HepG2 (cell line): ENCODE results near the gene ESRP2. TPM values are rescaled to one million over a fixed set of nuclear protein-coding genes. Genes with fewer than 3 reads are reported as not detected.
A peak's percentile ranks its signal among the peaks of the same experiment; 100 is the strongest.

Experiments used
- BCL3 ChIP-seq: sonication (generic); formaldehyde crosslinking; IDR thresholded peaks from 2 replicates; pipeline ENCODE4 v1.5.1; 2020; ENCODE audit warnings: mild to moderate bottlenecking, missing genetic modification reagents, moderate library complexity
- FOXK2 ChIP-seq: fragments of 450-650 bp; IDR thresholded peaks from 2 replicates; pipeline ENCODE4 v1.6.1; 2016
- HES4 ChIP-seq: sonication (generic); formaldehyde crosslinking; IDR thresholded peaks from 2 replicates; pipeline ENCODE4 v1.9.0; 2021; ENCODE audit warnings: mild to moderate bottlenecking, missing genetic modification reagents, borderline replicate concordance
- KAT7 ChIP-seq: IDR thresholded peaks from 2 replicates; pipeline ENCODE4 v1.6.1; 2018; ENCODE audit warnings: borderline replicate concordance, missing compliant biosample characterization
- KLF12 ChIP-seq: sonication (generic); formaldehyde crosslinking; IDR thresholded peaks from 2 replicates; pipeline ENCODE4 v1.4.0; 2020; ENCODE audit warnings: missing genetic modification reagents, borderline replicate concordance
- PATZ1 ChIP-seq: sonication (generic); formaldehyde crosslinking; IDR thresholded peaks from 2 replicates; pipeline ENCODE4 v1.4.0; 2020; ENCODE audit warnings: missing genetic modification reagents
- POGZ ChIP-seq: sonication (generic); formaldehyde crosslinking; IDR thresholded peaks from 2 replicates; pipeline ENCODE4 v1.4.0; 2020; ENCODE audit warnings: mild to moderate bottlenecking, missing genetic modification reagents
- POLR2A ChIP-seq, 2 experiments: IDR thresholded peaks; 2 replicates each; pipeline ENCODE4 v1.6.1; 2011; ENCODE audit warnings: low read depth in 2 of 2, low read length in 2 of 2, mild to moderate bottlenecking in 1 of 2, moderate library complexity in 1 of 2; ENCODE audit not compliant: insufficient read depth in 1 of 2
- PRDM15 ChIP-seq: sonication (generic); formaldehyde crosslinking; IDR thresholded peaks from 2 replicates; pipeline ENCODE4 v1.4.0; 2020; ENCODE audit warnings: missing genetic modification reagents
- TOE1 ChIP-seq: sonication (generic); formaldehyde crosslinking; IDR thresholded peaks from 2 replicates; pipeline ENCODE4 v1.4.0; 2020; ENCODE audit warnings: mild to moderate bottlenecking, missing genetic modification reagents
- YY1 ChIP-seq: IDR thresholded peaks from 2 replicates; pipeline ENCODE4 v1.6.1; 2011; ENCODE audit warnings: low read length, low read depth, moderate library complexity, mild to moderate bottlenecking; ENCODE audit not compliant: insufficient read depth, insufficient replicate concordance
- ZFP41 ChIP-seq: sonication (generic); formaldehyde crosslinking; IDR thresholded peaks from 2 replicates; pipeline ENCODE4 v1.4.0; 2020; ENCODE audit warnings: mild to moderate bottlenecking, missing genetic modification reagents, borderline replicate concordance
- ZNF12 ChIP-seq: sonication (generic); formaldehyde crosslinking; IDR thresholded peaks from 2 replicates; pipeline ENCODE4 v1.5.0; 2020; ENCODE audit warnings: missing genetic modification reagents
- ZNF646 ChIP-seq: sonication (generic); formaldehyde crosslinking; IDR thresholded peaks from 2 replicates; pipeline ENCODE4 v1.9.0; 2021; ENCODE audit warnings: mild to moderate bottlenecking, missing genetic modification reagents
- ZNF788 ChIP-seq: sonication (generic); formaldehyde crosslinking; IDR thresholded peaks from 2 replicates; pipeline ENCODE4 v1.5.0; 2020; ENCODE audit warnings: mild to moderate bottlenecking, missing genetic modification reagents, borderline replicate concordance
- polyA plus RNA-seq, 8 experiments: library from polyadenylated mRNA; depleted of rRNA in 3 of 8; stranded (reverse) in 7 of 8; unstranded in 1 of 8; fragments of >200 nt; fragmentation: Illumina TruSeq in 4 of 8; extraction: Trizol in 4 of 8; gene quantifications; 2 replicates each; pipeline versions ENCODE4 v1.2.1 to v1.2.3, GENCODE V29; 2011 to 2016; ENCODE audit warnings: low read depth in 4 of 8, missing spikeins in 1 of 8, mixed read lengths in 1 of 8; ENCODE audit not compliant: insufficient read depth in 1 of 8
- total RNA-seq, 5 experiments: library from RNA; depleted of rRNA; stranded (reverse); fragments of >200 nt; fragmentation: Illumina TruSeq; extraction: Trizol; gene quantifications; 2 replicates each; pipeline ENCODE4 v1.2.3, GENCODE V29; 2016; ENCODE audit warnings: low read depth in 1 of 5

Gene ESRP2
- total and polyA plus RNA-seq, 2 of the 13 experiments (the other 11 are each of a cell fraction or from before 2014, with no cell fraction given) = 21.1 to 32.4 TPM

GRCh38 chr16:68237243-68238028, 1.5 kb upstream of the ESRP2 start (continued):
- TF ChIP-seq ZNF646 (no peak), ZNF12 (CRISPR knock-in tag) (peak; percentile 35), KAT7 (CRISPR knock-in tag) (0 out of 2 replicates have a peak, but pooled peaks have one; percentile 26), PRDM15 (no peak), KLF12 (CRISPR knock-in tag) (peak; percentile 91; the same call in 1 of the 2 replicates), POGZ (CRISPR knock-in tag) (no peak; the same call in 1 of the 2 replicates), POLR2A (IDR thresholded peaks at IDR 0.05; ENCODE audit: insufficient read depth in 1 of 2, low read depth in 2 of 2, low read length in 2 of 2) (peak in 1 of 2 experiments; percentile 91; a peak in 2 of 4 replicates), FOXK2 (no peak), ZFP41 (no peak), HES4 (no peak), YY1 (peak; percentile 73), PATZ1 (peak; percentile 94), ZNF788 (CRISPR knock-in tag) (peak; percentile 98; the same call in 1 of the 2 replicates), BCL3 (peak; percentile 56), TOE1 (CRISPR knock-in tag) (no peak)
